ENCODE measurements around the gene PHLDB3.

PHLDB3 gene

GRCh38 chr19:43433689-43434088 is 70.9 kb downstream of the PHLDB3 start:
- H3K4me2 ChIP-seq (ENCODE audit: low read depth, low read length, poor library complexity, severe bottlenecking): no peak overlapping the region
- H3K79me2 ChIP-seq (ENCODE audit: insufficient read depth, low read length): no peaks in the 10 kb centered on the region
- H3K36me3 ChIP-seq (ENCODE audit: insufficient read depth, low read length): no peaks in the 10 kb centered on the region
- H3K9me2 ChIP-seq (replicated peaks; ENCODE audit: low read depth, low read length): no peaks in the 10 kb centered on the region
- H4K20me1 ChIP-seq (ENCODE audit: insufficient read depth, low read length, poor library complexity, severe bottlenecking): no peaks in the 10 kb centered on the region
- H3K4me1 ChIP-seq (ENCODE audit: insufficient read depth, low read length, poor library complexity, severe bottlenecking): peaks cover 6% of the 10 kb centered on the region
- TF ChIP-seq EZH2phosphoT487 (IDR thresholded peaks at IDR 0.05; ENCODE audit: borderline replicate concordance) (no peak), CTCF (conservative IDR thresholded peaks at IDR 0.05; ENCODE audit: low read length) (no peak)
- no peaks in the 10 kb centered on the region for H3K9me3 ChIP-seq (ENCODE audit: insufficient read depth, low read depth, low read length)
- H2AFZ ChIP-seq (ENCODE audit: low read length): no peak overlapping the region
- no peak overlapping the region for H3K9ac ChIP-seq (ENCODE audit: low read depth, low read length, poor library complexity, severe bottlenecking)
- H3F3A ChIP-seq (ENCODE audit: low read depth): no peaks in the 10 kb centered on the region
- H3K27me3 ChIP-seq (ENCODE audit: insufficient read depth, low read length, poor library complexity, severe bottlenecking): no peaks in the 10 kb centered on the region
- no peak overlapping the region for H3K4me3 ChIP-seq (ENCODE audit: low read length, poor library complexity, severe bottlenecking)

GRCh38 chr19:43433358-43433673 is 71.2 kb downstream of the PHLDB3 start:
- H3K27me3 ChIP-seq (ENCODE audit: insufficient read depth, low read length, poor library complexity, severe bottlenecking): no peaks in the 10 kb centered on the region
- no peak for TF ChIP-seq CTCF (conservative IDR thresholded peaks at IDR 0.05; ENCODE audit: low read length)
- no peak for TF ChIP-seq EZH2phosphoT487 (IDR thresholded peaks at IDR 0.05; ENCODE audit: borderline replicate concordance)

DNA sequence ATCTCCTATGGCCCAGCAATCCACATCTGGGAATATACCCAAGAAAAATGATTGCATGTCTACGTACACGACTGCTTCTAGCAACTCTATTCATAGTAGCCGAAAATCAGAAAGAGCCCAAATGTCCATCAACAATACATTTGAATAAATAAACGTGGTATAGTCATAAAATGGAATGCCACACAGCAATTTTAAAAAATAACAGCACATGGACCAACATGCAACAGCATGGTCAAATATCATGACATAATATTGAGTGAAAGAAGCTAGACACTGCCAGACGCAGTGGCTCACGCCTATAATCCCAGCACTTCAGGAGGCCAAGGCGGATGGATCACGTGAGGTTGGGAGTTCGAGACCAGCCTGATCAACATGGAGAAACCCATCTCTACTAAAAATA is 73.6 kb downstream of the PHLDB3 start:
- no peak for TF ChIP-seq EZH2phosphoT487 (IDR thresholded peaks at IDR 0.05; ENCODE audit: borderline replicate concordance)
- no peak for TF ChIP-seq CTCF (conservative IDR thresholded peaks at IDR 0.05; ENCODE audit: low read length)
- H3K4me1 ChIP-seq (ENCODE audit: insufficient read depth, low read length, poor library complexity, severe bottlenecking): no peaks in the 10 kb centered on the region
- no peaks in the 10 kb centered on the region for H3K36me3 ChIP-seq (ENCODE audit: insufficient read depth, low read length)
- H3K9ac ChIP-seq (ENCODE audit: low read depth, low read length, poor library complexity, severe bottlenecking): no peak overlapping the region
- H3F3A ChIP-seq (ENCODE audit: low read depth): no peaks in the 10 kb centered on the region
- no peaks in the 10 kb centered on the region for H3K27me3 ChIP-seq (ENCODE audit: insufficient read depth, low read length, poor library complexity, severe bottlenecking)
- no peaks in the 10 kb centered on the region for H4K20me1 ChIP-seq (ENCODE audit: insufficient read depth, low read length, poor library complexity, severe bottlenecking)
- H3K79me2 ChIP-seq (ENCODE audit: insufficient read depth, low read length): no peaks in the 10 kb centered on the region
- no peak overlapping the region for H3K4me2 ChIP-seq (ENCODE audit: low read depth, low read length, poor library complexity, severe bottlenecking)
- H3K9me3 ChIP-seq (ENCODE audit: insufficient read depth, low read depth, low read length): no peaks in the 10 kb centered on the region
- H3K4me3 ChIP-seq (ENCODE audit: low read length, poor library complexity, severe bottlenecking): no peak overlapping the region
- H3K9me2 ChIP-seq (replicated peaks; ENCODE audit: low read depth, low read length): no peaks in the 10 kb centered on the region
- no peak overlapping the region for H2AFZ ChIP-seq (ENCODE audit: low read length)

More at GRCh38 chr19:43433358-43433673, 71.2 kb downstream of the PHLDB3 start:
- Histone ChIP-seq H3K4me3 (ENCODE audit: low read length, poor library complexity, severe bottlenecking) (no peak overlapping the region), H3F3A (ENCODE audit: low read depth) (no peaks in the 10 kb centered on the region), H4K20me1 (ENCODE audit: insufficient read depth, low read length, poor library complexity, severe bottlenecking) (no peaks in the 10 kb centered on the region), H3K79me2 (ENCODE audit: insufficient read depth, low read length) (no peaks in the 10 kb centered on the region), H3K9me3 (ENCODE audit: insufficient read depth, low read depth, low read length) (no peaks in the 10 kb centered on the region), H3K9me2 (replicated peaks; ENCODE audit: low read depth, low read length) (no peaks in the 10 kb centered on the region), H3K4me2 (ENCODE audit: low read depth, low read length, poor library complexity, severe bottlenecking) (no peak overlapping the region), H3K9ac (ENCODE audit: low read depth, low read length, poor library complexity, severe bottlenecking) (no peak overlapping the region), H3K4me1 (ENCODE audit: insufficient read depth, low read length, poor library complexity, severe bottlenecking) (peaks cover 3% of the 10 kb centered on the region), H2AFZ (ENCODE audit: low read length) (no peak overlapping the region), H3K36me3 (ENCODE audit: insufficient read depth, low read length) (no peaks in the 10 kb centered on the region)

All from Loucy (cell line).